MV-4-11 (cell line): Measurements from ENCODE around the gene TMEM119.
"Not testable (repeated sequence)": the region's sequence is repeated elsewhere in the genome, so short reads cannot be mapped to it uniquely, and the experiment has no call there.

Source experiments
- DNase-seq: peaks from one replicate; lab custom pipeline; 2025; lab: John Stamatoyannopoulos, UW

Gene TMEM119

GRCh38 chr12:108599948-108600701 lies 2.2 kb upstream of the TMEM119 start:
- DNase-seq: no peak

GRCh38 chr12:108599541-108599940 lies 1.7 kb upstream of the TMEM119 start:
- no peak for DNase-seq

DNA sequence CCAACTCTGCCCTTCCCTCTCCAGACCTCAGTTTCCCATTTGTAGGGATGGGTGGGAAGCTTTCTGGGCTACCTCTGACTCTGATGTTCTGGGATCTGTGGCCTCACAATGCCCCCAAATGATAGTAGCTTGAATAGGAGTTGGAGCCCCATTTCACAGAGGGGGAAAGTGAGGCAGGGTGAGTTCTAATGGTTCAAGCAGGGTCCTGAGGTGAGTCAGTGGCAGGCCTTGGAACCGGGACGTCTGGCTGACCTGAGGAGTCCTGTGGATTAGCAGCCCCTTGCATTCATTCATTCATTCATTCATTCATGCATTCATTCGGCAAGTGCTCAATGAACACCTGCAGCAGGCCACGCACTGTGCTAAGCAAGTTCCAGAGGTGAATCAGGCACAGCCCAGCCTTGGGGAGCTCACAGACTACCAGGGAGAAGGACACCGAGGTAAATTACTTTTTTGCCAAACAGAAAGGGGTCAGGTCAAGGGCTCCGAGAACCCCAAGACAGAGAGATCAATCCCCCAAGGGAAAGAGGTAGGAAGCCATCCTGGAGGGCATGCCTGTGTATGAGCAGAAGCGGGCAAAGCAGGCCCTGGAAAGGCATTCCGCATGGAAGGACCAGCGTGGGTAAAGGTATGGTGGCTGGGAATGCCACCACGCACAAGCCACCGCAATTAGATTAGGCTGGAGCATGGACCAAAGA lies 818 bp upstream of the TMEM119 start:
- DNase-seq: no peak

GRCh38 chr12:108596854-108597558 lies 878 bp downstream of the TMEM119 start:
- no peak for DNase-seq

GRCh38 chr12:108595711-108596647 lies 1.9 kb downstream of the TMEM119 start:
- no peak for DNase-seq

DNA sequence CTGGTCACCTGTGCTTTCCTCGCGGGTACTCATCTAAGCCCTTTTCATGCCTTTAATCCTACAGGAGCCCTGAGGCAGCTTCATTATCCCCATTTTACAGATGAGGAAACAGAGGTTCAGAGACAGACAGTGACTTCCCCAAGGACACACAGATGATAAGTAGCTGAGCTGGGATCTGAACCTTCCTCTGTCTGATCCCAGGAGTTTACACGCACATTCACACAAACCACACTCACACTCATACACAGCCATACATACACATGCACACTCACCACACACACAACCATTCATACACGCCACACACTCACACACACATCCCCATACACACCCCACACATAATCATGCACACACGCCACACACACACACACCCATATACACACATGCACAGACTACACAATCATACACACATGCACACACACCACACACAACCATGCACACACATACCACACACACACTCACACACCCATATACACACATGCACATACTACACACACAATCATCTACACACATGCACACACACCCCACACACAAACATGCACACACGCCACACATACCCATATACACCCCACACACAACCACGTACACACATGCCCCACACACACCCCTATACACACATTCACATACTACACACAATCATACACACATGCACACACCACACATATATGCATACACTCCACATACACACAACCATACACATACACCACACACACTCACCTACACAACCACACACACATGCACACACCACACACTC lies 2.7 kb downstream of the TMEM119 start:
- DNase-seq: no peak

DNA sequence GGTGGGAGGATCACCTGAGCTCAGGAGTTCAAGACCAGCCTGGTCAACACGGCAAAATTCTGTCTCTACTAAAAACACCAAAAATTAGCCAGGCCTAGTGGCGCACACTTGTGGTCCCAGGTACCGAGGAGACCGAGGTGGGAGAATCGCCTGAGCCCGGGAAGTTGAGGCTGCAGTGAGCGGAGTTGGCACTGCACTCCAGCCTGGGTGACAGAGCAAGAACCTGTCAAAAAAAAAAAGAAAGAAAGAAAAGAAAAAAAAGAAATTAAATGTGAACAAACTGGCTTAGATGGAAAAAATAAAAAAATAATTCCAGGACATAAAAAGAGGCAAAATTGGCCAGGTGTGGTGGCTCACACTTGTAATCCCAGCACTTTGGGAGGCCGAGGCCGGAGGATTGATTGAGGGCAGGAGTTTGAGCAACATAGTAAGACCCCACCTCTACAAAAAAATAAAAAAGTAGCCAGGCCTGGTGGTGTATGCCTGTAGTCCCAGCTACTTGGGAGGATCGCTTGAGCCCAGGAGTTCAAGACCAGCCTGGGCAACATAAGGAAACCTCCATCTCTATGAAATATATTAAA lies 3.5 kb downstream of the TMEM119 start:
- DNase-seq: no peak

DNA sequence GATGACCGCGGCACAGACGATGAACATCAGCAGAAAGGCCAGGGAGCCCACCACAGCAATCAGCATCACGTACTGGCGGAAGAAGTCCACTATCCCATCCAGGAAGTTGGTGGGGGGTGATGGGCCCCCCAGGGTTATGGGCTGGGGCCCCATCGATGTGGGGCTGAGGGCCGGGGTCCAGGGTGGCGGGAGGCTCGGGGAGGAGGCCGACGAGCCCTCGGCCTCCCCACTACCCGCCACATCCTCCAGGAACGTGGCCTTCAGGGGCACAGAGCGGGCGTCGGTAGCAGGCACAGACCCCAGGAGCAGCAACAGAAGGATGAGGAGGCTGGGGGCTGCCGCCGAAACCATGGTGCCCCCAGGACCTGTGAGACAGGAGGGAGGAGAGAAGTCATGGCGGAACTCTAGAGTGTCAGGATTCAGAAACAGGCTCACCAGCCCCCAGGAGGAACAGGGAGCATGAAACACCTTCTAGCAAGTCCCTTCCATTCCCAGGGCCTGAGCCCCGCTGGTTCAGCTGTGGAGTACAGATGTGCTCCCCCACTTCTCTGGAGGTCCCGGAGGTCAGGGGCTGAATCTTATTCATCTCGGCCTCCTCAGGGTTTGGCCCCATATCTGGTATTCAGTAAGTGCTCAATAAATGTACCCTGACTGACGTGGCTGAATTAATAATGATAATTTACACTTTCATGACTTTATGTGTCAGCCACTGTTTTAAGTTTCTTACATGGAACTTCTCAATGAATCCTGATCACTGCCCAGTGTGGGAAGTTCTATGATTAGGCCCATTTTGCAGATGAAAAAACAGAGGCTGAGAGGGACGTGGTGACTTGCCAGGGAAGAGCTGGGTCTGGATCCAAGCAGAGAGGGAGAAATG lies 5.6 kb downstream of the TMEM119 start:
- no peak for DNase-seq

GRCh38 chr12:108591267-108591980 lies 6.5 kb downstream of the TMEM119 start:
- DNase-seq: no peak

DNA sequence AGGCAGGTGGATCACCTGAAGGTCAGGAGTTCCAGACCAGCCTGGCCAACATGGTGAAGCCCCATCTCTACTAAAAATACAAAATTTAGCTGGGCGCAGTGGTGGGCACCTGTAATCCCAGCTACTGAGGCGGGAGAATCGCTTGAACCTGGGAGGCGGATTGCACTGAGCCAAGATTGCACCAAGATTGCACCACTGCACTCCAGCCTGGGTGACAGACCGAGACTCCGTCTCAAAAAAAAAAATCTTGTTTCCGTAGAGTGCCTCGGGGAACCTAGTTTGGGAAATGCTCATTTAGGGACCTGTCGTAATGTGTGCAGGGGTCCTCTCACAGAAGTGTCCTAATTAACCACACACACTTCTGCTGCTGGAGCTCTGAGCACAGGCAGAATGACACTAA lies 7.4 kb downstream of the TMEM119 start:
- DNase-seq: not testable (repeated sequence)

GRCh38 chr12:108589840-108590229 lies 8.0 kb downstream of the TMEM119 start:
- DNase-seq: no peak

DNA sequence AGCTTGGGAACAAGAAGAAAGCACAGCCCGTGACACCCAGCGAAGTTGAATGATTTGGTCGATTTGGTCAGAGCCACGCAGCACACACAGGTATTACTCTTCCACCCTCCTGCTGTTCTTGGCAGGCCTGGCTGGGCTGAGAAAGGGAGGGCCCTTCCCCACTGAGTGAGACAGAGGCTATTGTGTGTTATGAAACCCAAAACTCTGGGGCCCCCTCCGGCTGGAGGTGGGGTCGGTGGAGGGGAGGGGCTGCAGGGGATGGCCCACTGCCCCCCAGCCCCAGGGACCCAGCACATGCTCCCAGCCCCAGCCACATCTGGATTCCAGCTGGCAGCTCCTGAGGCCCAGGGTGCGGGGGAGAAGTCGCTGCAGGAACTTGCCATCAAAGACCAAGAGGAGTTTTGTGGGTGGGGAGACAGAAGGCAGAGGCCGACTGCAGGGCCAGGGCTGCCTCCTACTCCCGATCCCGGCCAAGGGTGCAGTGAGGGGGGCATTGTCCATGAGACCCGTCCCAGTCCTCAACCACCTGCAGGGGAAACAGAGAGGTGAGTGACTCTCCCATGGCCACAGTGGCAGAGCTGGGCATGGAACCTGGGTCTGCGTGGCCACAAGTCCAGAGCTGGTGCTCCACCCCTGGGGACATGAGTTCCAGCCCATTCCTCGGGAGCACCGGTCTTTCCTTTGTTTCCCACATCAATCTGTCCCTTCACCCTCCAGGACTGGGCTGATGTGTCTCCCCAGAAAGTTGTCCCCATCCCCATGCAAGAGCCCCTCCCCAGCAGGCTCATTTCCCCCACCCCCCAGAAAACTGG lies 8.7 kb downstream of the TMEM119 start:
- no peak for DNase-seq

DNA sequence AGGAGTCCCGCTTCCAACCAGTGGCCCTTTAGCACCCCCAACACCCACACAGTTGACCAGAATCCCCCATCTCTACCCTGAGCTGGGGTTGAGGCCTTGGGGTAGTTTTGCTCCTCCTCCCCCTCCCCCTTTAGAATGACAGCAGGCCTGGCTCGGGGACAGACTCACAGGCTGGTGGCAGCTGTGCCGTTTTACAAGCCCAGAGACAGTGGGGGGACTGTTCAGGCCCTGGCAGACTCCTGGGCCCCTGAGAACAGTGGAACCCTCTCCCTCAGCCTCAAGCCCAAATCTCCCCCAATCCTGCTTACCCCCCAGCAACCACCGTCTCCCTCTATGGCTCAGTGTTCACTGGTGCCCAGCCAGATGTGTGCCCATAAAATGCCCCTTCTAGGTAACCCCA lies 10.1 kb downstream of the TMEM119 start:
- DNase-seq: no peak

- DNase-seq: no peak
Measured at GRCh38 chr12:108586306-108586705, 11.6 kb downstream of the TMEM119 start.

- no peak for DNase-seq
Measured at GRCh38 chr12:108585864-108586263, 12.0 kb downstream of the TMEM119 start.

DNA sequence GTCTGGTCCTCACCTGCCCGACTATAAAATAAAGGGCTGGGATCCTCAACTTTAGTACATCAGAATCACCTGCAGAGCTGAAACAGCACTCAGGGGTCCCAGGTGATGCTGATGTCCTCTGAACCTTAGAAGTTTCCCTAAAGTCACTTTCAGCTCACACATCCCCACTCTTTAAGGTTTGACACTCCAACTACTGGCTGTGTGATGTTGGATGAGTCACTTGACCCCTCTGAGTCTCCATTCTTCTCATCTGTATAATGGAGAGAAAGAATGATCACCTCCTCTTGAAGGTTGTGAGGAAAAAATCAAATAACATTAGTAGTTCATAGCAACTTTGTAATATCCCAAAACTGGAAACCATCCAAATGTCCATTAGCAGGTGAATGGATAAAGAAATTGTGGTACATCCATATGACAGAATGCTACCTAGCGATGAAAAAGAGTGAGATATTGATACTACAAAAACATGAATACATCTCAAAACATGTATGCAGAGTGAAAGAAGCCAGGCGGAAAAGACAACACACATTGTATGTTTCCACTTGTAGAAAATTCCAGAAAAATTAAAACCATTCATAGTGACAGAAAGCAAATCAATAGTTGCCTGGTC lies 13.3 kb downstream of the TMEM119 start:
- no peak for DNase-seq

DNA sequence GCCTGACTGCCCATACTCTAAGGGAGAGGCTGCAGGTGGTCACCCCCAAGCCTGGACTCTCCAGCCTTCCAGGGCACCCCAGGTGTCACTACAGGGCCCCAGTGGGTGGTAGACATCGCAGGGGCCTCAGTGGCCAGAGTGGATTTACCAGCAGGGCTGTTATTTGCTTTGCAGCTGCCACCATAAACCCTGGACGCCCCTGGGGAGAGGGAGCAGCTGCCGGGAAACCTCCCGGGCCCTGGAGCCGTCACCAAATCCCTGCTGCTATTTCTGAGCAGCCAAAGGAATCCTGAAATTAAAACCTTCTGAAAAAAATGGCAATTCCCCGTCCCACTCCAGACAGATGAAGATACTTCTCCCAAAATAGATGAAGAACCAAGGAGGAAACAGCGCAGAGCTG lies 13.9 kb downstream of the TMEM119 start:
- DNase-seq: no peak
